GM19328 (cell line): ENCODE results near the gene SIN3A.
A peak's percentile ranks its signal among the peaks of the same experiment; 100 is the strongest.
"Not testable (repeated sequence)": the region's sequence is repeated elsewhere in the genome, so short reads cannot be mapped to it uniquely, and the experiment has no call there.

Experiments used
- ATAC-seq: cut with Tn5 transposase; IDR thresholded peaks from one replicate; pipeline ENCODE4 v1.9.1; 2021; ENCODE audit warnings: mild to moderate bottlenecking, moderate library complexity; ENCODE audit not compliant: unreplicated experiment

SIN3A gene

GRCh38 chr15:75451674-75452363, at the start of gene SIN3A:
SIN3A (minus strand) TSS chr15:75451690; CDS start chr15:75430375, 21,315 bp downstream.
- ATAC-seq, result peak; percentile 40

DNA sequence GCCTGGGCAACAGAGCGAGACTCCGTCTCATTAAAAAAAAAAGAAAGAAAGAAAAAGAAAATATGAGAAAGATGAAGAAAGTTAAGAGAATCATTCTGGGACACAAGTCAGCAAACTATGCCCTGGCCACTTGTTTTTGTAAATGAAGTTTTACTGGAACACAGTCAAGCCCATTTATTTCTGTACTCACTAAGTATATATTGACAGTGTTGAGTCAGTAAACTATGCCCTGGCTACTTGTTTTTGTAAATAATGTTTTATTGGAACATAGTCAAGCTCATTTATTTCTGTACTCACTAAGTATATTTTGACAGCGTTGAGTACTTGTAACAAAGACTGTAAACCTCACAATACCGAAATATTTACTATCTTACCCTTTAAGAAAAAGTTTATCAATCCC, 42.2 kb upstream of the SIN3A start:
- no peak for ATAC-seq

- ATAC-seq, result no peak
These were observed 32.5 kb upstream of the SIN3A start for GRCh38 chr15:75483961-75484360.

DNA sequence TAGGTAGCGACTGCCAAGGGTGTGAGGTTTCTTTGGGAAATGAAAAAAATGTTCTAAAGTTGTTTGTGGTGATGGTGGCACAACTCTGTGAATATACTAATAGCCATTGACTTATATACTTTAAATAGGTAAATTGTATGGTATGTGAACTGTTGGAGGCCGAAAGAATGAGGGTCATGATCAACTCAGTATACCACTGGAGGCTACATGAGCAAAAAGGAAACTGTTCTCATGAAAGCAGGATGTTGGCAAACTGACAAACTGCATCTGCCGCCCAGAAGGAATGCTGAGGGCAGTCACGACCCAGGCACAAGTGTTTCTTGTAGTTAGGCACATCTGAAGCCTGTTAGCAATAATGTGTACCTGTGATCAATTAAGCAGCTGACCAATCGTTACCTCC, 32.1 kb upstream of the SIN3A start:
- not testable (repeated sequence) for ATAC-seq

- ATAC-seq, result no peak
These were observed 31.6 kb upstream of the SIN3A start for GRCh38 chr15:75483106-75483505.

DNA sequence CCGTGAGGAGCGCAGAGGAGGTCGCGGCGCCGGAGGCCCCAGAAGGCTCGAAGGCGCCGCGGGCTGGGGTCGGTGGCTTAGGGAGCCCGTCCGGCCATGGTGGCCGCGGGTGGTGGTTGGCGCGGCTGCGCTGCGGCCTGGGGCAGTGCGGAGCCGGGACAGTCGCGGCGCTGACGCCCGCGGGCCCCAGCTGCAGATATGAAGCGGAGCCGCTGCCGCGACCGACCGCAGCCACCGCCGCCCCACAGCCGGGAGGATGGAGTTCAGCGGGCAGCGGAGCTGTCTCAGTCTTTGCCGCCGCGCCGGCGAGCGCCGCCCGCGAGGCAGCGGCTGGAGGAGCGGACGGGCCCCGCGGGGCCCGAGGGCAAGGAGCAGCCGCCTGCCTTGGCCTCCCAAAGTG, 29.0 kb upstream of the SIN3A start:
- ATAC-seq, result not testable (repeated sequence)

- no peak for ATAC-seq
These were observed 28.2 kb upstream of the SIN3A start for GRCh38 chr15:75479670-75480069.

DNA sequence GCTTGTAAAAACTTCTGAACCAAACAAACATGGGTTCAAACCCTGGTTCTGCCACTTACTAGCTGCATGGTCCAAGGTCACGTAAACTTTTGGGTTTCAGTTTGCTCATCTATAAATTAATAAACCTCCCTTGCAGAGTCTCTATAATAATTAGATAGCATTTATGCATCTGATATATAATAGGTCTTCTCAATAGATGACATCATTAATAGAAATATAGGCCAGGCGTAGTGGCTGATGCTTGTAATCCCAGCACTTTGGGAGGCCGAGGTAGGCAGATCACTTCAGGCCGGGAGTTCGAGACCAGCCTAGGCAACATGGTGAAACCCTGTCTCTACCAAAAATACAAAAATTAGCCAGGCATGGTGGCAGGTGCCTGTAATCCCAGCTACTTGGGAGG, 25.6 kb upstream of the SIN3A start:
- not testable (repeated sequence) for ATAC-seq

DNA sequence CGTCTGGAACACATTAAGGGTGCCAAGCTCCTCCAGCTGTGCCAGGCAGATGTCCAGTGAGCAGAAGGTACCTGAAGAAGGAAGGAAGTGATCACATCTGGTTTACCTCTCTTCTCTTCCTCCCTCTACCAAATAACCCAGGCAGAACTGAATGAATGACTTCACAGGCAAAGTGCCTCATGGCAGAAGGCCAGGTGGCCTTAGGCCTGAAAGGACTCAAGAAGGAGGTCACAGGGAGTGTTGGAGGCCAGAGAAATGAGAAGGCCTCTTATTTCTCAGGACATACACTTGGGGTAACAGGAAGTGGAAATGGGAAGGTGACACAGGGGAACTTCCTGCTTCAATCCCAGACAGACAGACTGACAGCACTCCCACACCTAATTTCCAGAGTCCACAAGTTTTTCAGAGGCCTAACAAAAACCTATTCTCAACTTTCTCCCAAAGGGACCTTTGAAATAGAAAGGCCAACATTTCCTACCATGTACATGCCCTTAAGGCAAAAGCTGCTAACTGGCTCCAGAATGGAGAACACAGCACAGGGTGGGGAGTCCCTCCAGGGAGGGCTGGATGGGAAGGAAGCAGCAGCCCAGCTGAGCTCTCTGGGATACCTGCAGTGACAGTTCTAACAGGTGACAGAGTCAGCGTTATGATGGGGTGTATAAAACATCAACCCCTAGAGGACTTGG, 17.6 kb upstream of the SIN3A start:
- ATAC-seq, result no peak

DNA sequence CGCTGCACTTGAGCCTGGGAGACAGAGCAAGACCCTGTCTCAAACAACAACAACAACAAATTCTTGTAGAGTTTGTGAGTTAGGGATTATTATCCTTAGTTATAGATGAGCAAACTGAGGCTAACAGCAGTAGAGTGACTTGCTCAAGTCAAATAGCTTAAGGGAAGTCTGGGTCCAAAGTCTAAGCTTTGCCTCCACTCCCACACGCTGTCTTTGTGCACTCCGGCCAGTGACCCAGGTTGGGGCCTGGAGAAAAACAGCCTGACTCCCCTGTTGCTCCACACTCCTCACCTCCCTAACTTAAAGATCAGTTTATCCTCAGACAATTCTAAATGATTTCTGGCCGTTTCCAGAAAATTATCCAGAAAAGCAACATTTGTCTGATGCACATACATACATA, 9.2 kb upstream of the SIN3A start:
- no peak for ATAC-seq

GRCh38 chr15:75459581-75459980, 8.1 kb upstream of the SIN3A start:
- ATAC-seq, result no peak

DNA sequence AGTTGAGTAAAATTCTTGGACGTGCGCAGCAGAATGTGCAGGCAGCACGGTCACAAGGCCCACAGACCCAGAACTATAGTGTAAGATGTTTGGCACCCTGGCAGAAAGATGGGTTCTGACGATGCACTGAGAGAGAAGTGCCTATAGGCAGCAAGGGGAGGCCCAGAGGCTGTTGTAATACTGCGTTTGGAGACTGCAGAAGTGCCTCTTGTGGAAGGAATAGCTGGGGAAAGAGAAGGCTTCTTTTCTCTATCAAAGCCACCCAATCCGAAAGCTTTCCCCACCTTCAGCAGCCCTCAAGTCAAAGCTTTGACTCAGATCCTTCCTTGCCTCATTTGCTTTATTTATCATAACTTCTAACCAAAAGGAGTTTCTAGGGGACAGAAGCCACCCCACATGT, 5.2 kb upstream of the SIN3A start:
- no peak for ATAC-seq

DNA sequence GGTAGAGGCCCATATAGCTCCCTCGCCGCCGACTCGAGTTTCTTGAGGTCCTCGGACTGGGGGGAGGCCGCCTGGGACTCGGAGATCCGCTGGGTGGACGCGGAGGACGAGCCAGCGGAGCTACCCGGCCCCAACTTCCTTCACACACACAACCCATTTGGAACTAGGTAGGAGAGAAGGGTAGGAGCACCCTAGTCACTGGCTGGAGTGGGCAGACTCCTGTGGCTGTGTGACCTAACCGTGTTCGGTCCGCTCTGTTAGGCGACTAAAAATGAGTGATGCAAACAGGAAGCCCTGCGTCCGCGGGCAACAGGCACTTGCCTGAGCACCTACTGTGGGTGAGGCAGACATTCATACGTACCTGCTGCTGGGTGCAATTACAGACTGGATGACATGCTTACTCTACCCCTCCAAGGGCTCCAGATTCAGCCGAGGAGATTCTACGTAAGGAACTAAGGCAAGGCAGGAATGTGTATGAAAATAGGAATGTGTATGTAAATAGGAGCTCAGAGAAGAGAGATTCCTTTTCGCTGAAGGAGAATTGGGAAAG, 4.6 kb upstream of the SIN3A start:
- no peak for ATAC-seq

- no peak for ATAC-seq
These were observed 4.0 kb upstream of the SIN3A start for GRCh38 chr15:75455424-75455981.

DNA sequence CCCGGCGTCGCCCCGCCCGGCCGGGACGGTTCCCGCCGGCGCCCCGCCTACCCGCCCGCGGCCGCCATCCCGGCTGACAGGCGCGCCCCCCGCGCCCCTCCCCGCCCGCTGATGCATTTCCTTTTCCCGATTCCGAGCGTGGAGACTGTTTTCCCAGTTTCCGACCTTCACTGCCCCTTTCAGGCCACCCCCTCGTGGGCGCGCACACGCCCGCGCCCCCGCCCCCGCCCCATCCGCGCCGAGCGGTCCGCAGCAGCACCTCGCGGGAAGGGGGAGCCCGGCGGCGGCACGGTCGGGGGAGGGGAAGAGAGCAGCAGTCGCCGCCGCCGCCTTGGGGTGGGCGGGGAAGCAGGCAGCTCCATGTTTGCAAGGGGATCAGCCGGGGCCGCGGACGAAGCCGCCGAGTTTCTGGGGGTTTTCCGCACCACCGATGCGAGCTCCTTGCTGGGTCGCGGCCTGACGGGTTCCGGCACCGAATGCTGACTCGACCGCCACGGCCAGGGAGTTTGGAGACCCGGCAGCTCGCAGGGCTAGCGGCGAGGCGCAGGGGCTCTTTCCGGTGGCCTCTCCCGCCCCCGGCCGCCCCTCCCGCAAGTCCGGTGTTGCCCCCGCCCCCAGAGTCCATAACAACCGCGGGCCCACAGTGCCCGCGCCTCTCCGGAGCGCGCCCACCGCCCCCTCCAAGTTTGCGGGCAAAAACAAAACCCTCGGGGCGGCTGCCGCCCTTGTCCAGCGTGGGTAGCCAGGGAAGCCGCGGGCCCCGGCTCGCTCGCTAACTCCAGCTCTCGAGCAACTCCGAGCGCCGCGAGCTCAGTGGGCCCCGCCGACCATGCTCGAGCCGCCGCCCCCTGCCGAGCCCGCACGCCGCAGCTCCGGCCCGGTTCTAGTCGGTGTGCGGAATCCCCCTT, 3.2 kb upstream of the SIN3A start:
- ATAC-seq, result no peak

- peak; percentile 31 for ATAC-seq
These were observed 2.4 kb upstream of the SIN3A start for GRCh38 chr15:75453703-75454470.

GRCh38 chr15:75452865-75453702, 1.6 kb upstream of the SIN3A start:
- ATAC-seq, result no peak

DNA sequence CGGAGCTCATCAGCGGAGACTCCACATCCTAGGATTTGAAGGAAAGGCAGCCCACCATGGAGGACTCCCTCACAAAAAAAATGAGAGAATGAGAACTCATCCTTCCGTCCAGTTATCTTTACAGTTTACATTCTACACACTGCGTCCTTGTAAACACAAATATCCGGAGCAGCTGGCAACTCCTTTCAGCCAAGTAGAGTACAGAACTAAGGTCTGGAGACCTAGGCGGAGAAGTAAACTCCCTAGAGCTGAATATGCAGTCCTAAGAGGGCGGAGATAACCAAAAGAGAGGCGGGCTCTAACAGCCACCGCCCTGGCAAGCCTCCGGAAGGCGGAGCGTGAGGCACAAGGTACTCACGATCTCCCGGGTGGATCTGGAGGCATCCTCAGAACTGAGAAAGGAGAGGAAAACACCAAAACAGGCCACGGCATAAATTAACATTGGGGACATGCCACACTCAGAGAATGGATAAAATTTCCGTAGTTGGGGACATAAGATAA, 924 bp upstream of the SIN3A start:
- ATAC-seq, result no peak

- ATAC-seq, result no peak
These were observed 252 bp downstream of the SIN3A start for GRCh38 chr15:75451202-75451673.
